NCI-H1694 (cell line): ENCODE data around the gene PIKFYVE.
A peak's percentile ranks its signal among the peaks of the same experiment; 100 is the strongest.
"Not testable (repeated sequence)": the region's sequence is repeated elsewhere in the genome, so short reads cannot be mapped to it uniquely, and the experiment has no call there.

ENCODE experiments used
- DNase-seq: peaks from one replicate; lab custom pipeline; 2025; lab: John Stamatoyannopoulos, UW

The PIKFYVE gene

GRCh38 chr2:208360259-208361076, 94.4 kb downstream of the PIKFYVE start:
- DNase-seq, result no peak

- no peak for DNase-seq
These were observed 95.0 kb downstream of the PIKFYVE start for GRCh38 chr2:208361077-208361441.

DNA sequence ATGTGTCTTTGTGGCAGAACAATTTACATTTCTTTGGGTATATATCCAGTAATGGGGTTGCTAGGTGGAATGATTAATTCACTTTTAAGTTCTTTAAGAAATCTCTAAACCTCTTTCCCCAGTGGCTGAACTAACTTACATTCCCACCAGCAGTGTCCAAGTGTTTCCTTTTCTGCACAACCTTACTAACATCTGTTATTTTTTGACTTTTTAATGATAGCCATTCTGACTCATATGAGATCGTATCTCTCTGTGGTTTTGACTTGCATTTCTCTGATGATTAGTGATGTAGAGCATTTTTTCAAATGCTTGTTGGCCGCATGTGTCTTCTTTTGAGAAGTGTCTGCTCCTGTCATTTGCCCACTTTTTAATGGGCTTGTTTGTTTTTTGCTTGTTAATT, 97.4 kb downstream of the PIKFYVE start:
- DNase-seq, result no peak

DNA sequence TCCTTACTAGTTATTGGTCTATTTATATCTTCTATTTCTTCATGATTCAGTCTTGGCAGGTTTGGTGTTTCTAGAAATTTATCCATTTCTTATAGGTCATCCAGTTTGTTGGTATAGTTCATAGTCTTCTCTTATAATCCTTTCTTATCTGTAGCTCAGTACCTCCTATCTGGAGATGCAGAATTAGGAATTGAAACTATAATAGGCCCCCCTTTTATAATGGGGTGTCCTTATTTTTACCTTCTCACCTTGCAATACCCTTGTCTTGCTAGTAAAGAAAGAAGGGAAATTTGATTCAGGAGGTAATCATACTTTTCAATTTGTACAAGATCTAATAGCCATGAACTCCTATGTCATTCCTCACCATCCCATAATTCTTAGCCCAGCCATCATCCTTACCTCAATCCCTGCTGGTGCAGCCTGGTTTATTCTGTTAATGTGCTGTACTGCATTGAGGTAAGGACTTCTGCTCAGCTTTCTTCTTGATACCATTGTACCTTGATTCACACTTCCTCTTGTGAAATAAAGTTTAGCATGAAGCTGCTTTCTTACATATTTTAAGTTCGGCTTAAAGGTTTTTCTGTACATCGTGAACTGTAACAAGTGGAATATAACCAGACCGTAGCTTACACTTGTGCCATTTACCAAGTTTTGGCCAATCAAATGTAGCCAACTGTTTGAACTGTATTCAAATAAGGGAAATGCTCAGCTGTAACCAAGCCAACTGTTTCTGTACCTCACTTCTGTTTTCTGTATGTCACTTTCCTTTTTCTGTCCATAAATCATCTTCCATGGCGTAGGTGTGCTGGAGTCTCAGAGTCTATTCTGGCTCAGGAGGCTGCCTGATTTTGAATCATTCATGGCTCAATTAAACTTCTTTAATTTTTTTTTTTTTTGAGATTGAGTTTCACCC, 100.4 kb downstream of the PIKFYVE start:
- no peak for DNase-seq

DNA sequence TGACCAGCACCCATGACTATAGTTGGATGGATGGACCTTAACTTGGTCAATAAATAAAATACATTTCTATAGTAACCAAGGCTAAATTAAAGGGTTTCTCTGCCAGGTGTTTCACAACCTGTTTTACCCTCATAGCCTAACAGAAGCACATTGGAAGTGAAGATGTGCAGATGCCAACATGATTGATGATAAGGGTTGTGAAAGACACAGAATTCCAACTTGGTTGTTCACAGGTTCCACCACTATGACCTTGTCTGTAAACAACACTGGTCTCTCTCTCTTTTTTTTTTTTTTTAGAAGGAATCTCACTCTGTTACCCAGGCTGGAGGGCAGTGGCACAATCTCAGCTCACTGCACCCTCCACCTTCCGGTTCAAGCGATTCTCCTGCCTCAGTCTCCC, 103.0 kb downstream of the PIKFYVE start:
- no peak for DNase-seq

DNA sequence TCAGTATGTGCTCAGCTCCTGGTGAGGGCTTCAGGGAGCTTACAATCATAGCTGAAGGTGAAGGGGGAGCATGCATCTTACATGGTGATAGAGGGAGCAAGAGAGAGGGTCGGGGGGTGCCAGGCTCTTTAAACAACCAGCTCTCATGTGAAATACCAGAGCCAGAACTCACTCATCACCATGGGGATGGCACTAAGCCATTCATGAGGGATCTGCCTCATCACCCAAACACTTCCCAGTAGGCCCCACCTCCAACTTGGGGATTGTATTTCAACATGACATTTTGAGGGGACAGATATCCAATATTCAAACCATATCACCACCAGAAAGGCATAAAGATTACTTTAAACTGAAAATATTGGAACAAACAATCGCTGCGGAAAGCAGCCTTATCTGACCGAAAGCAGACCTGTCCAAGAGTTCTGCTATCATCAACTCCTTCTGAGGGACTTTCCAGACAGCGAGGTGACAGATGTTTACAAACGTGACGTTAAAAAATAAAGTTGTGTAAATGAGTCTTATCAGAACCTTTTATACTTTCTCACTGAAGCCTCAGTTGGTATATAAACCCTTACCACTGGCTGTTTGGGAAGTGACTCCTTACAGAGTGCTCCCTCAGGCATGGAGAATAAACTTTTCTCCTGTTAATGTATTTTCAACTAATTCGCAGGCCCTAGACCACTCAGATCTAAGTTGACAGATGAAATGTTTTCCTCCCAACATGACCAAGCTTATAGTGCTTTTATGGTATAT, 105.0 kb downstream of the PIKFYVE start:
- DNase-seq, result no peak

GRCh38 chr2:208371634-208371935, 105.5 kb downstream of the PIKFYVE start:
- DNase-seq, result no peak

DNA sequence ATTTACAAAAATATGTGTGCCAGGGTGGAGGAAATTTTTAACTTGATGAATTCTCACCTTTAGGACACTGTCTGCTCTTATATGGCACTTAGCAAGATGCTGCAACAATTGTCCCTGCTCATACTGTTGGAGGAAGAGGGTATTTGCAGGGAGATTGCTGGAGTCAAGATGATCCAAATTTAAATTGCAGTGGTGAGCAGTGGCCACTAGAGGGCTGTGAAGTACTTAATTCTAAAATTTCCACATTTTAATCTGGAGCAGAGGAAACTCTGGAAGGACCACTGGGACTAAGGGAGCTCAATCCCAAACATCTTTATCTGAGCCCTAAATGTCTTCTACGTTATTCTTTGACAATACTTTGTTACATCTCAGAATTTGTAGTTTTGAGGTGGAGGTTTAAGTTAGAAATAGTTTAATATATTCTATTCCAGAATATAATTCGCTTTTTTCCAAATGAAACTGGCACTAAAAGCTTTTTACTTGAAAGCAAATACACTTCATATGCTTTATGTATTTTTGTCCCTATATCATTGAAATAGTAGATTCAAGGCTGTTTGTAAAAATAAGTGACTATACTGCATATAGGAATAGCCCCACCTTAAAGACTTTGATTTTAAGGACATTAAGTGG, 107.5 kb downstream of the PIKFYVE start:
- DNase-seq, result peak; percentile 72

DNA sequence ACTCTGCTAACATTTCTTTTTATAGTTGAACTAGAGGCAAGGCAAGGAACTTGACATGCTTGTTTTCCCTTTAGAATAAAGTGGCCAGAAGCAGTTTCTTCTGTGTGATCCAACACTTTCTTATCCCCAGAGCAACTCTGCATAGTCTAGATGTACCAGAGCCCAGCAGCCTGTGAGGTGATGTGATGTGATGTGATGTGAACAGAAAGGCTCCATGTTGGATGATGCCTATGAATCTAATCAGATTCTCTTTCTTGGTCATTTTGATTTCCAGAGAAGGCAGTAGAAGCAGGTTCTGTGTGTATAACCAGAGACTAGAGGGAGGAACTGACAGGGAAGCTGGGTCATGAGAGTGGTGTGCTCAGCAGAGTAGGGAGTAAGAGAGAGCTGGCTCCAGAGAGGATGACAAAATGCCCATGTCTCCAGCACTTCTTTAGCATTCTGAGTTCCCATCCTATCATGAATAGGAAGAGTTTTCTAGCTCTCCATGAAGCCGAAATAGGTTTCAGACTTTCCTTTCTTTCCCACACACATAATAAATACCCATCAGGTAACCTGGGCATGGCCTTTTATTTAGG, 109.5 kb downstream of the PIKFYVE start:
- no peak for DNase-seq

- not testable (repeated sequence) for DNase-seq
These were observed 111.3 kb downstream of the PIKFYVE start for GRCh38 chr2:208377344-208377860.

- DNase-seq, result no peak
These were observed 113.1 kb downstream of the PIKFYVE start for GRCh38 chr2:208379192-208379591.

DNA sequence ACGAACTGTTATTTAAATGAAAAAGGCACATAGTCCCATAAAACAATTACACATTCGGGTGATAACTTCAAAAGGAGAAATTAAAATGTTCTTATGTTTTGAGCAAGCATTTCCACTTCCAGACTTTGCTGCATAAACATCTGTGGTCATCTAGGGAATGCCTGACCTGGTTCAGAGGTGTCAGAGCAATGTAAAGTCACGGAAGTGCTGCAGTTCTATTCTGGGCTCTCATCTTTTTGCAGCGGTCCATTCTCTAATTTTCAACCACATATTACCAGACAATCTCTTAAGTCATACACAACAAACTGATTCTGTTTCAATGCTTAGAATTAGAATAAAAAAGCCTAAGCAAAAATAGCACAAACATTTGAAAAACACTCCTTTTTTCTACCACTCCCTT, 118.6 kb downstream of the PIKFYVE start:
- no peak for DNase-seq

DNA sequence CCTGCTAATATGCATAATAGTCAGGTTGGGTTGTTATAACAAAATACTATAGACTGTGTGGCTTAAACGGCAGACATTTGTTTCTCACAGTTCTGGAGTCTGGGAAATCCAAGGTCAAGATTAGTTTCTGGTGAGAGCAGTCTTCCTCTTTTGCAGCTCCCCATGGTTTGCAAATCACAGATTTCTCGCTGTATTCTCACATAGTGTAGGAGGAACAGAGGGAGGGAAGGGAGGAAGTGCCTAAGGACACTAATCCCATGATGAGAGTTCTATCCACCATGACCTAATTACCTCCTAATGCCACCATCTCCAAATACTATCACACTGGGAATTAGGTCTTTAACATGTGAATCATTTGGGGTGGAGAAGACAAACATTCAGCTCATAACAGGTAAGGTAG, 120.5 kb downstream of the PIKFYVE start:
- DNase-seq, result no peak

GRCh38 chr2:208389940-208390339, 123.9 kb downstream of the PIKFYVE start:
- DNase-seq, result no peak

DNA sequence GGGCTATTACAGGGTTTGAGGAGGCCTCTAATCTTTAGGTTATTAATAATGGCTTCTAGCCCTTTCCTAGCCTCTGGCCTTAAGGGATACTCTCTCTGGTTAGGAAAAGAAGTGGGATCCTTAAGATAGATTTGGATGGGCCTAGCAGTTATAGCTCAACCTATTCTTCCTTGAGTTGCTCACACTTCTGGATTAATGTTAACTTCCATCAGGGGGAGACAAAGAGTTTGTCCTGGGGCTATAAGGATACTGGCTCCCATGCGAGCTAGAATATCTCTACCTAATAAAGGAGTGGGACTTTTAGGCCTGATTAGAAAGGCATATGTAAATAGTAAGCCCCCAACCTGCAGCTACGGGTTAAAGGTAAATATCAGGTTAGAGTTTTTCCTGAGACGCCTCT, 126.2 kb downstream of the PIKFYVE start:
- DNase-seq, result no peak

DNA sequence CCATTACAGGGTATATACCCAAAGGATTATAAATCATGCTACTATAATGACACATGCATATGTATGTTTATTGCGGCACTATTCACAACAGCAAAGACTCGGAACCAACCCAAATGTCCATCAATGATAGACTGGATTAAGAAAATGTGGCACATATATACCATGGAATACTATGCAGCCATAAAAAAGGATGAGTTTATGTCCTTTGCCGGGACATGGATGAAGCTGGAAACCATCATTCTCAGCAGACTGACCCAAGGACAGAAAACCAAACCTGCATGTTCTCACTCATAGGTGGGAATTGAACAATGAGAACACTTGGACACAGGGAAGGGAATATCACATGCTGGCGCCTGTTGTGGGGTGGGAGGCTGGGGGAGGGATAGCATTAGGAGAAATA, 130.7 kb downstream of the PIKFYVE start:
- not testable (repeated sequence) for DNase-seq

GRCh38 chr2:208399201-208399600, 133.1 kb downstream of the PIKFYVE start:
- DNase-seq, result no peak

GRCh38 chr2:208406474-208407451, 140.7 kb downstream of the PIKFYVE start, which contains the start of gene PTH2R:
Gene PTH2R (plus strand): TSS chr2:208406792. CDS start chr2:208407044, 252 bp downstream.
- no peak for DNase-seq

GRCh38 chr2:208407667-208408066, 141.6 kb downstream of the PIKFYVE start:
- no peak for DNase-seq
